ENCODE data around the gene KCNK4. TPM values are rescaled to one million over a fixed set of nuclear protein-coding genes. Genes with fewer than 3 reads are reported as not detected.

Gene KCNK4
- total RNA-seq, 4 donors from 2014 or later, result not detected

GRCh38 chr11:64339286-64339685, 48.2 kb downstream of the KCNK4 start:
- no peak for TF ChIP-seq CTCF (IDR thresholded peaks at IDR 0.05)
- ATAC-seq (ENCODE audit: low FRiP score), result no peak
- DNase-seq (ENCODE audit: low spot score), result no peak

DNA sequence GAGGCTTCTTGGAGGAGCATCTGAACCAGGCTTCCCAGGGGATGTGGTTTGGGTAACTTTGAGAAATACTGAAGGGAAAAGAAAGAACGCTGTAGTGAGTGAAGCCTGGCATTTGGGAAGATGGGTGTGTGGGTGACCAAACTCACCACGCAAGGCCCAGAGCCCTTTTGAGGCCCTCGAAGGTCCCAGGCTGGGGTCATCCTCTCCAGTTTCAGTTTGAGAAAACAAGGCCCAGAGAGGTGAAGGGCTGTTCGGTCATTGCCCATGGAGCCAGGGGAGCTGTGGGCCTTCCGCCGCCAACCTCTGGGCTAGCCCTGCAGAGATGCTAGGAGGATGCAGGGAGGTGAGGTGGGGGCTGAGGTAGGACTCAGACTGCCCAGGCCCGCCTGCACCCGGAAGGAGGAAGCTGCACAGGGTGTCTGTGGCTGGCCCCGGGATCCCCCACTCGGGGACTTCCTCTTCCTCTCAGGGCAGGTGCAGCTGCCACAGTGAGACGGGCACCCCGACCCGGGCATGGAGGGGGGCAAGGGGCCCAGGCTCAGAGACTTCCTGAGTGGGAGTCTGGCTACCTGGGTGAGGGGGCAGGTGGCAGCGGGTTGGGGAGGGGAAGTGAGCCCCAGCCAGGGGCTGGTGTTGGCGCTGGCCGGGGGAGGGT, 48.8 kb downstream of the KCNK4 start, which contains the start of gene CCDC88B:
CCDC88B (plus strand) TSS at position 451 of the 655 bp plus-strand sequence; CDS start at position 514, 63 bp downstream.
- TF ChIP-seq CTCF (IDR thresholded peaks at IDR 0.05), result no peak
- DNase-seq (ENCODE audit: low spot score), result no peak
- no peak for ATAC-seq (ENCODE audit: low FRiP score)

GRCh38 chr11:64340671-64341335, 49.7 kb downstream of the KCNK4 start:
- DNase-seq (ENCODE audit: low spot score) (no peak), ATAC-seq (ENCODE audit: low FRiP score) (no peak)
- TF ChIP-seq CTCF (IDR thresholded peaks at IDR 0.05), result no peak

DNA sequence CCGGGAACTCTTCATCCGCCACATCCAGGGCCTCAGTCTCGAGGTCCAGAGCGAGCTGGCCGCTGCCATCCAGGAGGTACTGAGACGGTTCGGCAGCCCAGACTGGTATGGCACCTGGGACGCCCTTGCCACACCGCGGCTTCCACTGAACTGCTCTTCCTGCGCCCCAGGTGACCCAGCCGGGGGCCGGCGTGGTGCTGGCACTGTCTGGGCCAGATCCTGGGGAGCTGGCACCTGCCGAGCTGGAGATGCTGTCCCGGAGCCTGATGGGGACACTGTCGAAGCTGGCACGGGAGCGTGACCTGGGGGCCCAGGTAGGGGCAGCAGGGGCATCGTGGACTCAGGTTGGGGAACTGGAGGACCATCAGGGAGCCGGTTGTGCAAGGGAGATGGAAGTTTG, 50.3 kb downstream of the KCNK4 start:
- ATAC-seq (ENCODE audit: low FRiP score) (no peak), DNase-seq (ENCODE audit: low spot score) (no peak)
- no peak for TF ChIP-seq CTCF (IDR thresholded peaks at IDR 0.05)

GRCh38 chr11:64341851-64342791, 51.0 kb downstream of the KCNK4 start:
- TF ChIP-seq CTCF (IDR thresholded peaks at IDR 0.05), result no peak
- ATAC-seq (ENCODE audit: low FRiP score) (peak; percentile 91), DNase-seq (ENCODE audit: low spot score) (peak; percentile 59)

DNA sequence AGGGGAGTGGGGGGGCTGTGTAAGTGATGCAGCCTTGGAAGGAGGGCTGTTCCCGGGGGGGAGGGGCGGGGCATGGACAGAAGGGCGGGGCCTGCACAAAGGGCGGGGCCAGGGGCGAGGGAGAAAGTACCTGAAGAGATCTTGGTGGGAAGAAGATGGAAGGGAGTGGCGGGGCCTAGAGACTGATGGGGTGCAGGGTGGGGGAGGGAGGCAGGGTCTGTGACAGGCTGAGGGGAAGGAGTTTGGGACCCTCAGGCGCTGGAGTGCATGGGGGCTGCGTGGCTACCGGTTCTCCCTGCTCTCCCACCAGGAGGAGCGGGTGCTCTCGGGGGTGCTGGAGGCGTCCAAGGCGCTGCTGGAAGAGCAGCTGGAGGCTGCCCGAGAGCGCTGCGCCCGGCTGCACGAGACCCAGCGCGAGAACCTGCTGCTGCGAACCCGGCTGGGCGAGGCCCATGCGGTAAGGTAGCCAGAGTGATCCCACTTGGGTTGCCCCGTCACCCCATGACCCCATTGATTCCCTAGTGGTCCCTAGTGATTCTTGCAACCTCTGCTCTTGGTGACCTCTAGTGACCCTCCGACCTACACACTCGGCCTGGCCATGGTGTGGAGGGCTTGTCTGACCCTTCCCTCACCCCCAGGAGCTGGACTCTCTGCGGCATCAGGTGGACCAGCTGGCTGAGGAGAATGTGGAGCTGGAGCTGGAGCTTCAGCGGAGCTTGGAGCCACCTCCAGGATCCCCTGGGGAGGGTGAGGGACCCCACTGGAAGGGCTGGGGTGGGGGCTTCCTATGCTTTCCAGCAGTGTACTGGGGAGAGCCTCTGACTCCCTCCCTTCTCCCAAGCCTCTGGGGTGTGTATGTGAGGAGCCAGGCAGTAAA, 52.0 kb downstream of the KCNK4 start:
- DNase-seq (ENCODE audit: low spot score), result no peak
- no peak for ATAC-seq (ENCODE audit: low FRiP score)
- no peak for TF ChIP-seq CTCF (IDR thresholded peaks at IDR 0.05)
